DMS53 (cell line): Measurements from ENCODE around the gene LCN9.
"Not testable (repeated sequence)": the region's sequence is repeated elsewhere in the genome, so short reads cannot be mapped to it uniquely, and the experiment has no call there.

Source experiments
- DNase-seq: peaks from one replicate; lab custom pipeline; 2025; lab: John Stamatoyannopoulos, UW

Gene LCN9, protein sequence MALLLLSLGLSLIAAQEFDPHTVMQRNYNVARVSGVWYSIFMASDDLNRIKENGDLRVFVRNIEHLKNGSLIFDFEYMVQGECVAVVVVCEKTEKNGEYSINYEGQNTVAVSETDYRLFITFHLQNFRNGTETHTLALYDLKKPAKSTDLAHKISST

DNA sequence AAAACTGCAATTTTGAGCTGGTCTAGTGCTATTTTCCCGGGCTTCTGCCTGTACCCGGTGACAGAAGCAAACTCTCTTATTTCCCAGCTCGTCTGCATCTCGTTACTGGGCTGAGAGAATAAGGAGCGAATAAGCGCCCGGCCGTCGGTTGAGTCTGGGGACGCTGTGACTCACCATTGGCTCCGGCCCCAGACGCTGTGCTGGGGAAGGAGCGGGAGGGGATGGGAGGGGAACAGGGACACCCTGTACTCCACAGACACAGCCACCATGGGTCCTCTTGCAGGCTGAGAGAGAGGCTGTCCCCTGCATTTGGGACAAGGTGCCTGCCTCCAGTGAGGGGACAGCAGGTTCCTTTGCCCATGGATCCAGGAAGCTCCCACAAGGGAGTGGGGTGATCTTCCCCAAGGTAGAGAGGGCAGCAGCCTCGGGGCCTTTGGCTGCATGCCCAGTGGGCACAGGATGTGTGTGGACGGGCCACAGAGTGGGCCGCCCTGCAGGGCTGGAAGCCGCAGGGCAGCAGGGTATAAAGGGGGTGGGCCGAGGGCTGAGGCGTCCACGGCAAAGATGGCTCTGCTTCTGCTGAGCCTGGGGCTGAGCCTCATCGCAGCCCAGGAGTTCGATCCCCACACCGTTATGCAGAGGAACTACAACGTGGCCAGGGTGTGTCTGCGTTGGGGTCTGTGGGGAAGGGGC lies at the start of gene LCN9:
TSS of gene LCN9 (plus strand) at position 552 of the 693 bp plus-strand sequence. CDS start at position 565, 13 bp downstream.
- DNase-seq = no peak

DNA sequence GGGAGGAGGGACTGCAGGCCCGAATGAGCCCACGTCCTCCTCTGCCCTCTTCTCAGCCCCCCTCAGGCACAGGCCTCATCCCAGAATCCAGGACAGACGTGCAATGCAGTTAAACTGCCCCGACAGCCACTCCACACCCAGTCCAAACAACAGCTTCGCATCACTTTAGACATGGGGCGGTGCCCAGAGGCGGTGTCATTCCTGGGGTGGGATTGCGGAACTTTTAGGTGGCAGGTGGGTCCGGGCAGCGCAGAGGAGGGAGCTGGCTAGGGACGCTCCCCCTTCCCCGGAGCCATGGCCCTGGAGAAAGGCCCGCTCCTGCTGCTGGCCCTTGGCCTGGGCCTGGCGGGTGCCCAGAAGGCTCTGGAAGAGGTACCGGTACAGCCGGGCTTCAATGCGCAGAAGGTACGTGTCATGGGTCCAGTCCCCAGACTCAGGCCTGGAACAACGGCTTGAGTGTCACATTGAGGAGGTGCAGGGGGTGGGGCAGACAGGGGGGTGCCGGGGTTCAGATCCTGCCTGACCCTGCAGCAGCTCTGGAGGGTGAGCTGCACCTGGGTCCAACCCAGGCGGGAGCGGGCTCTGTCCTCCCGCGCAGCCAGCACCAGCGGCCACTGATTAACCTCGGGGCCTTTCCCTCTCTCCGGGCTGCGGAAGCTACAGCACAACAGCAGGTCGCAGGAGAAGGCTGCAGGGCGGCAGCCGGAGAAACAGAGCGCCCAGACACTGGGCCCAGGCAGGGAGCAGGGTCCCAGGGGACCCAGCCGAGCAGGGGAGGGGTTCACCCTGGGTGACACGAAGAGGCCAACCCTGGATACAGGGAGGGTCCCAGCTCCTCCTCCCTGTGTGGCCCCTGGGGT lies 48.9 kb upstream of the LCN9 start:
- peak; percentile 20 for DNase-seq

DNA sequence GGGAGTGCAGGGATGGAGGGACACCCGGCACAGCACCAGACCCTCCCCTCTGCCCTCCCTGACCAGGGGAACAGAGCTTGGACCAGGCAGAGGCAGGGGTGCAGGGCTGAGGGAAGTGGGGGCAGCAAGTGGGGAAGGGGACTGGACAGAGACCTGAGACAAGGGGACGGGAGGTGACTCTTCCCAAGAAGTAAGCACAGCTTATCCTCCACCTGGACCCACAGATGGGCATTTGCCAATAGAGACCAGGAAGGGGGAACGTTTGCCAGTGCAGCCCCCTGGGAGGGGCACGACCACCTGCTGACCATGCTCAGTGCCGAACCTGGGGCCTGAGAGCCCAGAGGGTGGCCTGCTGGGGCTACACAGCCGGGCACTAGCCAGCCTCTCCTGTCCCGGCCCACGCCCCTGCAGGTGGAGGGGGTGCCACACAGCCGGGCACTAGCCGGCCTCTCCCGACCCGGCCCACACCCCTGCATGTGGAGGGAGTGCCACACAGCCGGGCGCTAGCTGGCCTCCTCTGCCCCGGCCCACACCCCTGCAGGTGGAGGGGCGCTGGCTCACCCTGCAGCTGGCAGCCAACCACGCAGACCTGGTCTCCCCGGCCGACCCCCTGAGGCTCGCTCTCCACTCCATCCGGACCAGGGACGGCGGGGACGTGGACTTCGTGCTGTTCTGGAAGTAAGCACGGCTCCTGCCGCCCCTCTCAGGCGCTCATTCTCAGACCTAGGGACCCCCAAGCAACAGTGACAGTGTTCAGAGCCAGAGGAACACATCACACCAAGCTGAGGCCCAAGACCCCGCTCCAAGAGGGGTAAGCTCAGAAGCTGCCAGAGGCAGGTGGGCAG lies 48.1 kb upstream of the LCN9 start:
- no peak for DNase-seq

DNA sequence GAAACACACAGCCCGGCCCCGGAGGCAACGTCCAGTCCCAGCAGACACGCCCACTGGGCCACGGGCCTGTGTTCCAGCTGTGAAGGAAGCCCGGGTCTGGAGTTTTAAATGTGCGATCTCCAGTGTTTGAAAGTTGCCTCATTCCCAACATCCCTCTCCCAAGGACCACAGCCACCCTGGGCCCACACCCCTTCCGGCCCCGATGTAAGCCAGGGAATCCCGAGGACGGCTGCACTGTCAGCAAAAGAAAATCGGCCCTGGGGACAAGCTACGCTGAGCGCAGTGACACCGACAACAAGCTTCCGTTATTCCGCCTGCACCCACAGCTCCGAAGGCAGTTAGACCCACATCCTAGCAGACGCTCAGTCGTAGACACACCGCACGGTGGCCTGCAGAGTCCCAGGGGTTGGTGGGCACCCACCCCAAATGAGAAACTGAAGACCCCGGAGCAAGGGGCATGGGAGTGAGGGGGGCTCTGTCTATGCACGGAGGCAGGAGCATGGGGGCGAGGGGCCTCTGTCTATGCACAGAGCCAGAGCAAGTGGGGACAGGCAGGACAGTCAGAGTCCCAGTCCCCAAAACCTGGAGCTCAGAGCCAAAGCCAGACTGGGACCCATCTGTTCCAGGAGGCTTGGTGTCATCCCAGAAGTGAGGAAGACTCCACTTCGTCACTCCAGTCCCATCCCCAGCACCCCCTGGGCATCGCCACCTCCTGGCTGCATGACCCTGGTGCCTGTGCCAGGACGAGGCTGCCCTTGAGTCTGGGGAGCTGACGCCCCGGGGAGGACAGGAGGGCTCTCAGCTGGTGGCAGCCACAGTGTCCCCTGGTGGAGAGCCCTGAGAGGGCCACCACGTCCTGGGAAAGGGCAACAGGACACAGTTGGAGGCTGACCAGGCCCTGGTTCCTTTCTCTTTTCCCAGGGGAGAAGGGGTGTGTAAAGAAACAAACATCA lies 47.2 kb upstream of the LCN9 start:
- no peak for DNase-seq

DNA sequence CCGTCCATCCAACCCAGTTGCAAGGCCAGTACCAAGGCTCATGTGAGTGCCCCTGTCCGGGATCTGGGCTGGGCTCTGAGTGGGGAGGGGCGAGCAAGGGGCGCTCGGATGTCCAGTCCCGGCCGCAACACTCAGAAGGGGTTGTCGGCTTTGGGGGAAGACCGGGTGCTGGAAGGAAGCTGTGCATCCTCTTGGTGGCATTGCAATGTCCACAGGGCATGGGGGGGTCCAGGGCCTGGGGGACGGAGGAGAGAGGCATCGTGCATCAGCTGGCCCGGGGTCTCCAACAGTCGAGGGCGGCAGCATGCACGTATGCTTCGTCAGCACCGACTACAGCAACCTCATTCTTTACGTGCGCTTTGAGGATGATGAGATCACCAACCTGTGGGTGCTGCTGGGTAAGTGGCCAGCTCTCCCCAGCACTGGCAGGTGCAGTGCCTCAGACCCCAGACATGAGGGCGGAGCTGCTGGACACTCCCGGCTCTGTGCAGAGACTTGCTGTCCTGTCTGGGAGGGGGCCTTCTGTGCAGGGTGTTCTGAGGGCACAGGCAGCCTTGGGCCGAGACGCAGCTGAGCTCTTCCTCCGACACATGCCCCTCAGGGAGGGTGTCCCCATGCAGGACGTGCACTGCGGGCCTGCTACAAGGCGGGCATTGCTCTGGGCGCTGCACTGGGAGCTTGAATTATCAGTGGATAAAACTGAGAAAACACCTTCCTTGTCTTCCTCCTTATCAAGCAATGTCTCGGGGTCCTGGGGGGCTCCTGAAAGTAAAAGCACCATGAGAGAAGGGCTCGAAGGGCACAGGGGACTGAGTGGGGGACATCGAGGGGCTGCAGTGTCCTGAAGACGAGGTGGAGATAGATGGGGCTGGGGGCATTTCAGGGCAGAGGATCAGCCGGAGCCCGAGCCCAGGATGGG lies 46.2 kb upstream of the LCN9 start:
- DNase-seq = peak; percentile 69

DNA sequence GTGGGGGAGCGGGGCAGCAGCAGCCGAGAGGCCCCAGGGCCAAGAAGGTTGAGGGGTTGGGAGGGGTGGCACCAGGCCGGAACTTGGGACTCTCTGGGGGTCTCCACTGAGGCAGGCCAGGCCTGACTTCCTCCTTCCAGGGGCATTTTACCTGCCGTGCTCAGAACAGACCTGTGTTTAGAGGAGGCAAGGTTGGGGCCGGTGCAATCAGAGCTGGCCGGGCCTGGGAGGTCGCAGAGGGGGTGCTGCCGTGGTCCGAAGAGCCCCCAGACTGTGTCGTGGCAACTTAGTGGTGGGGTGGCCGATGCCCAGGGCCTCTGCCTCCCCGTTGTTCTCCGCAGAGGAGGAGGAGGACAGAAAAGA lies 45.6 kb upstream of the LCN9 start:
- DNase-seq = no peak

DNA sequence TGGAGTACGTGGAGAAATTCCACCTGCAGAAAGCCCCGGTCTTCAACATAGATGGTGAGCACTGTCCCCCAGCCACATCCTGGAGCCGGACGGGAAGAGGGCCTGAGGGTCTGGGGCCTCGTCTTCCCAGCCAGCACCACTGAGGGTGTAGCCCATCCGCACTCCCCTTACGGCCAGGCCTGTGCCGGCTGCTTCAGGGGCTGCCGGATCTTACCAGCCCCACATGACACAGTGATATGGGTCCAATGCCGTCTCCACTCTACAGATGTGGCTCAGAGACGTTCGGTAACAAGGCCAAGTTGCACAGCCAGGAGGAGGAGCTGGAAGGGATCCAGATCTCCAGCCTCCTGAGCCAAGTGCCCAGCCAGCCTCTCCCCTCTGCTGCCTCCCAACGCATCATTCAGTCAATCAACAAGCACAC lies 45.1 kb upstream of the LCN9 start:
- DNase-seq = no peak

DNA sequence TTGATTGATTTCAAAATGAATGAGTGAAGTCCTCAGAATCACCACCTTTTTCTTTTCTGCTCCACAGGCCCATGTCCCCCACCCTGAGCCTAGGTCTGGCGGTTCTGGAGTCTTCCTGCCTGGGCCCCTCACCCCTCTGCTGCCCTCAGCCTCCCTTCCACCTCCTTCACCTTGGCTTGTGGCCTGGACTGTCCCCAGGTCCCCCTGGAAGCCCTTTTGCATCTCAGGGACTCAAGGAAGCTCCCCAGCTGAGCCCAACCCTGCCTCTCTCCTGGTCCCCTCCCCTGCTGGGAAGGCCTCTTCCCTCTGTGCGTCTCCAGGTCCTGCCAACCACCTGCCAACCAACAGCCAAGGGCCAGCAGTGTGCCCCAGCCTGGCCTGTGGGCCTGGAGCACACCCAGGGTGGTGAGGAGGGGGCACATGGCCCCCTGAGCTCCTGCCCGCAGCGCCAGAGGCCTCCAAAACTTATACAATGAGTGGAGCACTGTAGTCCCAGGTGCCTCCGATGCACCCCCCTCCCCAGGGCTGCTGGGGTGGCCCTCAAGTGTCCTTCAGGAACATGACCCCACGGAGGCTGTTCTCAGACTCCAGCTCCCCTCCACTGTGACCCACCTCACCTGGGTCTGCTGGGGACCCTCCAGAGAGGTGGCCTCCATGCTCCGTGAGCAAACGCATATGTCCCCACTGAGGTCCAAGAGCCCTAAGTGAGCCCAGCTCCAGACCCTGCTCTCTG lies 44.1 kb upstream of the LCN9 start:
- no peak for DNase-seq

DNA sequence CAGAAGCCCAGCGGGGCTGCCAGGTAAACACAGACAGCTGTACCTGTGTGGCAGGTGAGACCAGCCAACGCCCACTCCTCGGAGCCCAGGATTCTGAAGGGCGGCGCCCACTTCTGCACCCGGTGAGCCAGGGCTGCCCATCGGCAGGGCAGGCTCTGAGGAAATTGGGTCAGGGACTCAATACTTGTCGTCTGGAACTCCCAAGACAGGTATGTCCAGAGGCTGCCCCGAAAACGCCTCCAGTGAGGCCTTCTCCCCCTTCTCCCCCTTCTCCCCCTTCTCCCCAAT lies 43.6 kb upstream of the LCN9 start:
- no peak for DNase-seq

DNA sequence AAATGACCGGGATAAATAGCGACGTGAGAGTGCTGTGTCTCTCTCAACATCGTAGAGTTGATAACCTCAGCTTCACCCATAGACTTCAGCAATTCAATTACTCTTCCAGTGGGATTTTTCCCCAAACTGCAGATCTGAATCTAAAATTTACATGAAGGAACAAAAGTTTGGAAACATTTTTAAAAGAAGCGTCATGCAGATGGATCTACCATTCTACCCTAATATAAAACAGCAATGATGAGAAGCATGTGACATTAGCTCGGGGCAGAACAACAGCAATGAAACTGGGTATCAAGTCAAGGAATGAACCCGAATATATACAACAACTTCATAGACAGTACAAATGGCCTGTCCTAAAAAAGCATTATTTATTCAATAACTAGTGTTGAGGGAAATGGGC lies 42.6 kb upstream of the LCN9 start:
- DNase-seq = no peak

DNA sequence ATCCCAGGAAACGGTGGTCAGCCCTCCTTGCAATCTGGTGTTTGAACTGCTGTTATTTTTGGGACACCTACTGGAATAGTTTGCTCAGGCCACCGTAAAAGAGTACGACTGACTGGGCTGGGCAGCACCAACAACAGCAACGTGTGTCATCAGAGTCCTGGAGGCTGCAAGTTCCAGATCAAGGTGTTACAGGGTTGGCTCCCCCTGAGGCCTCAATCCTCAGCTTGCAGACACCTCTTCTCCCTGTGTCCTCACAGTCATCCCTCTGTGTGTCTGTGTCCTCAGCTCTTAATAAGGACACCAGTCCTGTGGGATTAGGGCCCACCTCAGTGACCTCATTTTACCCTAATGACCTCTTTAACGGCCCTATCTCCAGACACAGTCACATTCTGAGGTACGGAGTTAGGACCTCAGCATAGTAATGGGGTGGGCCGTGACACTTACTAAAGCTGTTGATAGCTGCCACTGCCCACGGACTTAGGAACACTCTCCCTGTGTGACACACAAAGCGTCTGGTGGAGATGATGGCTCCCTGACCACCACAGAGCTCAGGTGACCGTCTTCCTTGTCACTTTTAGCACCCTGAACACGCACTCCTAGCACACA lies 40.6 kb upstream of the LCN9 start:
- DNase-seq = no peak

DNA sequence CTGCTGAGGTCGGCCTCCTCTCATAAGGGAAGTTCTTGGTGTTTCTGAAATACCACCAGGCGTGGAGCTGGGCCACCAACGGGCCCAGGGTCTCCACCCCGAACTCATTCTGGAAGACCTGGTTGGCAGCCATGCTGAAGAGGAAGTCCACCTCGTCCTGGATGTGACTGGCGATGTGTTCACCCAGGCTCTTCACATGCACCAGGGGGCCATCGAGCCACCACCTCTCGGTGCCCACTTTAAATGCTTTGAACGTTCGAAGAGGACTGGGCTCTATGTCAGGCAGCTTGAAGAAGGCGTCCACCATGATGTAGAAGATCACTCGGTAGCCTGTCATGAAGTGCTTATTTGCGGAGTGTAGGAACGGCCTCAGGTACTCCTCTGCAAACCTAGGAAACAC lies 38.8 kb upstream of the LCN9 start:
- no peak for DNase-seq

DNA sequence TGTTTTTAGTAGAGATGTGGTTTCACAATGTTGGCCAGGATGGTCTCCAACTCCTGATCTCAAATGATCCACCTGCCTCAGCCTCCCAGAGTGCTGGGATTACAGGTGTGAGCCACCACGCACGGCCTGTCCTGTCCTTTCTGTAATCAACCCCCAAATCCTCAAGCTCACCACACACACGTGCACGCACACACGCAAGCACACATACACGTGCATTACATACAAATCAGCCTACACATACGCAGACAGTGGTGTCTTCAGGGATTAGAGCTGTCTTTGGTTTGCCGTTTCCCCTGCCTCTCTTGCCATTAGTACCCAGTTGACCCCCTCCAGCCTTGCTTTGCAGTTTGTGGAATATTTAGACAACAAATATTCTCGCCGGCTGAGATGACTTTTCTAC lies 30.3 kb upstream of the LCN9 start:
- DNase-seq = no peak

DNA sequence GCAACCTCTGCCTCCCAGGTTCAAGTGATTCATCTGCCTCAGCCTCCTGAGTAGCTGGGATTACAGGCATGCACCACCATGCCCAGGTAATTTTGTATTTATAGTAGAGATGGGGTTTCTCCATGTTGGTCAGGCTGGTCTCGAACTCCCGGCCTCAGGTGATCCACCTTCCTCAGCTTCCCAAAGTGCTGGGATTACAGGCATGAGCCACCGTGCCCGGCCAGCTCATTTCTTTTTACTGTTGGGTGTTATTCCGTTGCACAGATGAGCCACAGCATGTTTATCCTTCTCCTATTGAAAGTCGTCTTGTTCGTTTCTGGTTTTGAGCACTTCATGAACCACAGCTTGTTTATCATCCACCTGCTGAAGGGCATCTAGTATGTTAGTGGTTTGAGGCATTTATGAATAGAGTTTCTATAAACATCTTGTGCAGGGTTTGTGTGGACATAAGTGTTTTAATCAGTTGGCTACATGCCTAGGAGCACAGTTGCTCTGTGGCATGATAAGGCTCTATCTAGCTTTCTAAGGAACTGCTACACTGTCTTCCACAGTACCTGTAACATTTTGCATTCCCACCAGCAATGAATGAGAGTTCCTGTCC lies 26.1 kb upstream of the LCN9 start:
- not testable (repeated sequence) for DNase-seq

DNA sequence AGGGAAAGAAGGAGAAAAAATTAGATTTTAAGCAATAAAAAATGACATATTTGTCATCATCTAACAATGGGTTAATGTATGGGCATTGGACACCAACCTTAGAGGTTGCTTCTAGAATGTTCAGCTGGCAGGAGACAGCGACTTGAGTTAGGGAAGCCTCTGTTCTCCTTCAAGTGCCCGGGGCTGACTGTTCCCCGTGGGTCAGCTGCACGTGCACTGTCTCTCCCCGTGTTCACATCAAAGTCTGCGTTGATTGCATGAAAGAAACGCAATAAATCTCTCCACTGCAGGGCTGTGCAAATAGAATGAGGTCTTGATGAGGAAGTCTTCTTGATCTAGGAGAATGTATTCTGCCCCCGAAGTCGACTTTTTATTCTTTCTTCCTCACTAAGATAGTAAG lies 23.9 kb upstream of the LCN9 start, which contains the start of gene GLT6D1:
TSS of gene GLT6D1 (minus strand) at position 345 of the 400 bp plus-strand sequence. CDS start 353 bp downstream, outside the sequence.
- no peak for DNase-seq

DNA sequence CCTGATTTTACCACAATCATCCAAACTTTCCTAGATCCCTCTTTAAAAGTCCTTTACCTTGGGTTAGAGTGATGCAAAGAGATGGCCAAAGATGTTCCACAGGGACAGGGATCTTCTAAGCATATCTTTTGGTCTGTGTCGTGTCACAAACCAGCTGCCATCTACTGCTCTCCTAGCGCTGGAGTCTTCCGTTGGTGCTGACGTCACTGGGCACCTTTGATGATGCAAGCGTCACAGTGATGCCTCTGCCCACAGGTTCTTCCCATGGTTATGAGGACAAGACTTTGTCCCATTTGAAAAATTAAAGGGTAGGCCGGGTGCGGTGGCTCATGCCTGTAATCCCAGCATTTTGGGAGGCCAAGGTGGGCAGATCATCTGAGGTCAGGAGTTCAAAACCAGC lies 22.1 kb upstream of the LCN9 start:
- no peak for DNase-seq

DNA sequence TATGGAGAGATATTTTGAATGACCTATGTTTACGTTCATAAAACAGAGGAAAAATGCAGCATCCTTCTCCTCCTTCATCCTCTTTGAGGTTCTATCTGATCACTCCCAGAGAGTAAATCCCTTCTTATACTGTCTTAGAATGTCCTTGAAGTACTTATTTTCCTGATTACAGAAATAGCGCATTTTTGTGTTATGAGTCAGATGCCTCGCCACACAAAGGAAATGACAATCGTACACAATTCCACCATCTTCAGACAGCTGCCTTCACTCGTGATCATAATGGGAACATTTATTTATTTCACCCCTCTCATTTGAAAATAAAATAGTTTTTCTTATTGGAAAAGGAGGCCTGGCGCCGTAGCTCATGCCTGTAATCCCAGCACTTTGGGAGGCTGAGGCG lies 21.4 kb upstream of the LCN9 start:
- no peak for DNase-seq

DNA sequence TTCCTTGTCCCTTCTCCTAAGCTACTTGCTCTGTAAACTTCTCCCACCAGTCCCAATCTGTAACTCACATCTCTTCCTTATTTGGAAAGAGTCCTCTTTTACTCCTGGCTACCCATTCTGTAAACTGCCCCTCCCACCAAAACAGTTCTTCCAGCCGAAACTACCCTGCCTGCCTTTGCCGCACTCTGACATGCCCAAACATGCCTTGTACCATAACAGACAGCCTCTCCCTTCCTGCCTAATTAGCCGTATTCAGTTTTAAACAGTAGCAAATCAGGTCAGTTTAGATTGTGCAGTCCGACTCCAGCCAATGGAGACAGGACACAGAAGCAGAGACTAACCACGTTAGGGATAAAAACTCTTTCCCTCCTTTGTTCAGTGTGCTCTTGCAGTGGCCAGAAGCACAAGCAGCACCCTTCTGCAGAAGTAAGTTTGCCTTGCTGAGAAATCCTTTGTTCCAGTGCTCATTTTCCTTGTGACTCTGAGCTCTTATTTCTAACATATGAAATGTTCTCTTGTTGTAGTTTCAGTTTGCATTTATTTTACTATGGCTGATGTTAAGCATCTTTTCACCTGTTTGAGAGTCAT lies 18.4 kb upstream of the LCN9 start:
- DNase-seq = peak; percentile 21
